GM03348 (cell line): Measurements from ENCODE around the gene CACNB4.
"Not testable (repeated sequence)": the region's sequence is repeated elsewhere in the genome, so short reads cannot be mapped to it uniquely, and the experiment has no call there.

Source experiments
- DNase-seq: peaks from one replicate; pipeline ENCODE4 v3.0.0; 2012; ENCODE audit warnings: low spot score

Gene CACNB4

GRCh38 chr2:152019732-152020131 is 79.1 kb downstream of the CACNB4 start:
- DNase-seq, result no peak

GRCh38 chr2:152016181-152017120 is 82.4 kb downstream of the CACNB4 start:
- no peak for DNase-seq

- DNase-seq, result no peak
These were observed 83.3 kb downstream of the CACNB4 start for GRCh38 chr2:152015552-152015951.

DNA sequence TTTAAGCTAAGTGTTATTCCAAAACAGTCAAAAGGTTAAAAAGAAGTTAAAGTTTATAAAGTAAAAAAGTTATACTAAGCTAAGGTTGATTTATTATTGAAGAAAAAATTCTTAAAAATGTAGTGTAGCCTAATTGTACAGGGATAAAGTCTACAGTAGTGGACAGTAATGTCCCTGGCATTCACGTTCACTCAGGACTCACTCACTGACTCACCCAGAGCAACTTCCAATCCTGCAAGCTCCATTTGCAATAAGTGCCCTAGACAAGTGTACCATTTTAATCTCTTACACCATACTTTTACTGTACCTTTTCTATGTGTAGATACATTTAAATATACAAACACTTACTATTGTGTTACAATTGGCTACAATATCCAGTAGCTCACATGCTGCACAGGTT is 86.1 kb downstream of the CACNB4 start:
- DNase-seq, result no peak

- DNase-seq, result no peak
These were observed 87.1 kb downstream of the CACNB4 start for GRCh38 chr2:152011724-152012123.

DNA sequence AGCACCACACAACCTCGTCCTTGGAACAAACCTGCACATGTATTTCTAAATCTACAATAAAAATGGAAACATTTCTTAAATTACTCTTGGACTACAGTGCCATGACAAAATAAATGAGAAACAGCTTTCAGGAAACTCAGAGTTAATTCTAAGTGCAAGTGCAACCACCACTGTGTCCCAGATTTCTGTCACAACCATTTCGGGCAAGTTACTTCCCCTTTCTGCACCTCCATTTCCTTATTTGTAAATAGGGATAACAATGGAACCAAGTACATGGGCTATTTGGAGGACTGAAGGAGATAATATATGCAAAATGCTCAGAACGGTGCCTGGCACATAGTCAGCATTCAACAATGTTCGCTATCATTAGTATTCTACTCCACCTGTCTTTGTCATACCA is 93.2 kb downstream of the CACNB4 start:
- DNase-seq, result no peak

- DNase-seq, result not testable (repeated sequence)
These were observed 95.6 kb downstream of the CACNB4 start for GRCh38 chr2:152003283-152003682.

DNA sequence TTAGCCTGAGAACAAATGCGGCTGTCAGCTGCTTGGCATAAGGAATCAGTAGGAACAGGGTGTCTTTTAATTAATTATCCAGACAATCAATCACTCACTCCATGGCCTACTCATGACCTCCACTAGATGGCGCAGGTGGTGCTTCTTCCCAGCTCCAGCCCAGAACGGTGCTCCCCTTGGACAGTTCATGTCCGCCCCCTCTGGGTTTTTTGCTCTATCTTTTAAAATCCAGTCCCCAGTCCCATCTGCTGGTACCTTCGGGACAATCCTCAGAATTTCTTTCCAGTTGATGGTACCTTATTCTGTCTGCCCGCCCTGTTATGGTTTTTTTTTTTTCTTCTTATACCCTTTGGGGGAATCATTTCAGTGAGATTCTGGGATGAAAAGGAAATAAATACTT is 99.8 kb downstream of the CACNB4 start:
- DNase-seq, result peak; percentile 78

- no peak for DNase-seq
These were observed 102.4 kb downstream of the CACNB4 start for GRCh38 chr2:151996243-151997003.

GRCh38 chr2:151995161-151995557 is 103.7 kb downstream of the CACNB4 start:
- DNase-seq, result no peak

- not testable (repeated sequence) for DNase-seq
These were observed 104.7 kb downstream of the CACNB4 start for GRCh38 chr2:151994178-151994577.

DNA sequence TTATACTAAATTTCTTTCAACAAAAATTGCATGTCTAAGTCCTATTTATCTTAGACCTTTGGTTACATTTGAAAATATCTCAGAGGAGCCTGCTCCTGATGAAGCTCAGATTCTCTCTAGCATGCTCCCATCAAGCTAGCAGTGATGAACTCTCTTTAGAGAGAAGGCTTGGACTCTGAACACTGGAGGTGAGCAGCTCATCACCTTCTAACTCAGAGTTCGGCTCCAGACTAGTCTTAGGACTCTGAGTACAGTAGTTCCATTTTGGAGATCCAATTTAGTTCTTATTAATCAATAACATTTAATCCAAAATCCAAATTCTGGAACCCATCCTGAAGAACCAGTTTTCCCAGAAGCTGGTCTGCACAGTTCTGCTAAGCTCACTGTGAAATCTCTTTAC is 107.8 kb downstream of the CACNB4 start:
- DNase-seq, result no peak

DNA sequence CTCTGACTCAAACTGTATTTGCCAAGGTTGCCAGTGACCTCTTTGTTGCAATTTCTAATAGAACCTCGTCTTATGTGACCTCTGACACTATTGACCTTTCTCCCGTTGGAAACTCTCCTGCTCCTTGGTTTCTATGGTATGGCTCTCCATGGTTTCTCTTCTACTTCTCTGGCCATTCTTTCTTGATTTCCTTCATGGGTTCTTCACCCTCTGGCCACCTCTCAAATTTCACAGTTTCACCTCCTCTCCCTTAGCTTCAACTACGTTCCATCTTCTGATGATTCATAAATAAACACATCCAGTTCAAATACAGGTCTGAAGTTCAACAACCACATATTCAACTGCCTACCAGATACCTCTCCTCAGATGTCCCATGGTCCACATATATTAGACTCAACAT is 109.5 kb downstream of the CACNB4 start:
- DNase-seq, result no peak

- DNase-seq, result no peak
These were observed 111.4 kb downstream of the CACNB4 start for GRCh38 chr2:151987484-151987883.

DNA sequence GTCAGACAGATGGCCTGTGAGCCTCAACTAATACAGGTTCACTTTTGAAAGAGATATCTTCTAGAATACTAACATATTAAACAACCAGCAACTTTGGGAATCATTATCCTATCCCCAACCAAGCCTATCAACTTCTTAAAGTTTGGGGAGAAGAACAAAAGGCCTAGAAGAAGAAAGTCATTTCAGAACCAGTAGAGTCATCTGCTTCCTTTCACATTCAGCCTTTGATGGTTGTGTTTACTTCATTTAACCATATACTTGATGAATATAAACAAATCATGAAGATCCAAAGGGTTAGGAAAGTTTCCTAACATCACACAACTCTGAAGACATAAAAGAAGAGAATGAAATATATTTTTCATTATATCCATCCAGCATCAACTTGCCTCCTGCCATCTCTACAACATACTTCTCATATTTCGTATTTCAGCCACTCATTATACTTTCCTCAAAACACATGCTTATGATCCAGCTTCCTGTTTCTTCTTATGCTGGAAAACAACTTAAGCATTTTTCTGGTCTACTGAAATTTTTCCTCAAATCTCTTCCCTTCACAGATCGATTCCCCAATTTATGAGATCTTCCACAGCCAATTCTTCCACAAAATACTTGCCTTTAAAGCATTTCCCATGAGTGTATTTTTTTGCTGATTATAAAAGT is 114.3 kb downstream of the CACNB4 start:
- no peak for DNase-seq

DNA sequence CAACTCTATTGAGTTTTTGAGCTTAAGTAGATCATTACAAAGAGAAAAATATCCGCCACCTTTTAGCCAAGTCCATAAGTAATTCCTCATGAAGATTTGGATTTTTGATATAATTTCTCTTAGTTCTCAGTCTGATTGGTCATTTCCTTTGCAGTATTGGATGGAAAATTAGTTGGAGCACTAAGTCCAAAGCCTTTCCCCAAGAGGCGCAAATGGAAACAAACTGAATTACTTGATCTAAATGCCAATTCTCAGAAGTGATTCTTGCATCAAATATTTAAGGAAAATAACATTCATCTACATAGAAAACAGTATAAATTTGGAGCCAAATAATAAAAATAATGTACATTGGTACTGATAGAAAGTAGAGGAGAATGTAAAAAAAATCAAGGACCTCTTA is 115.6 kb downstream of the CACNB4 start:
- no peak for DNase-seq

DNA sequence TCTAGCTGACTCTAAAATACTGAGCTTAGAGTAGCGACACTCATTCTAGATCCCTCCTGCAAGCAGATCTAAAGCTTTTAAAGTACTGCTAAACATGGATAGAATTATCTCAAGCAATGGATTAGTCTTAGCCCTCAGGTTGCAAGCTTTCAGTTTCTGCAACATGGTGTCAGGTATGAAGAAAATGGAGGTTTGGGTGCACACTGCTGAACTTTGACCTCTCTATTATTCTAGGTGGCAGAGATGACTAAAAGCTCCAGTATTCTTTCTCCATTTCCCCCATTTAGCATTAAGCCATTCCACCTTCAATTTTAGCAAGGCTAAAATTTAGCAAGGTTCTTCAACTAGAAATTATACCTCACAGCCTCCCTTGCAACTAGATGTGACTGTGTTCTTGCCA is 117.0 kb downstream of the CACNB4 start:
- DNase-seq, result no peak

GRCh38 chr2:151979694-151980093 is 119.2 kb downstream of the CACNB4 start:
- no peak for DNase-seq

DNA sequence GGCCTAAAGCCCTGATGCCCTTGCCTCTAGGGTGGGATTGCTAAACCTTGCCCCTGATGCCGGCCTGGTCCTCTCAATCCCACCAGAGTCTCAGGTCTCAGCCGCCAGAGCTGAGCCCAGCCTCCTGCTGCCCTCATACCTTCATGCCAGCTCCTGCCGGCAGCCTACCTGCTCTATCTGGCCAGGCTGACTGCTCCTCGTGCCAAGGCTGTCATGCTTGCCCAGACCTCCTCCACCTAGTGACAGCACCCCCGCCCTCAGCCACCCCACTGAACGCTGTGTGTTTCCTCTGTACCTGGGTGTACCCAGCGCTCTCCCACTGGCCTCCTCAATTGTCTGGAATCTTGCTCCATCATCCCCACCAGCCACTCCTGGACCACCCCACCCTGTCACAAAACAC is 120.1 kb downstream of the CACNB4 start:
- DNase-seq, result no peak

GRCh38 chr2:151977631-151978030 is 121.2 kb downstream of the CACNB4 start:
- no peak for DNase-seq

GRCh38 chr2:151976945-151977353 is 121.9 kb downstream of the CACNB4 start:
- DNase-seq, result no peak
